ENCODE data around the gene HSP90AA1.

- no peak for TF ChIP-seq POLR2A (IDR thresholded peaks at IDR 0.05)
- TF ChIP-seq EP300 (IDR thresholded peaks at IDR 0.05) = no peak
- peak; percentile 54 to 60 for TF ChIP-seq CTCF (IDR thresholded peaks at IDR 0.05)
- TF ChIP-seq POLR2AphosphoS5 (IDR thresholded peaks at IDR 0.05) = no peak
Measured at GRCh38 chr14:102063109-102063807, 23.6 kb downstream of the HSP90AA1 start.

Data from suprapubic skin (tissue), 4 donors.